ENCODE data around the gene USP25.

- TF ChIP-seq CTCF (IDR thresholded peaks at IDR 0.05; ENCODE audit: low read depth, low read length) (no peak), EZH2phosphoT487 (IDR thresholded peaks at IDR 0.05; ENCODE audit: low read depth) (no peak)
Measured at GRCh38 chr21:15768045-15768601, 38.3 kb downstream of the USP25 start.

Measured in OCI-LY3 (cell line).